Inferior parietal cortex (tissue), 1 donor: ENCODE data around the gene SYCP2L.
"Not testable (repeated sequence)": the region's sequence is repeated elsewhere in the genome, so short reads cannot be mapped to it uniquely, and the experiment has no call there.

Source experiments
- DNase-seq: peaks from one replicate; pipeline ENCODE4 v3.0.0-alpha.2; 2016; ENCODE audit errors: extremely low spot score

The SYCP2L gene

GRCh38 chr6:10956776-10957175 is 69.9 kb downstream of the SYCP2L start:
- no peak for DNase-seq

- DNase-seq: no peak
Measured at GRCh38 chr6:10957414-10957886, 70.6 kb downstream of the SYCP2L start.

GRCh38 chr6:10960171-10960570 is 73.3 kb downstream of the SYCP2L start:
- DNase-seq: no peak

- no peak for DNase-seq
Measured at GRCh38 chr6:10961837-10962236, 75.0 kb downstream of the SYCP2L start.

- DNase-seq: no peak
Measured at GRCh38 chr6:10962673-10963072, 75.8 kb downstream of the SYCP2L start.

GRCh38 chr6:10963113-10963512 is 76.3 kb downstream of the SYCP2L start:
- DNase-seq: no peak

- no peak for DNase-seq
Measured at GRCh38 chr6:10964684-10965083, 77.8 kb downstream of the SYCP2L start.

GRCh38 chr6:10968776-10969175 is 81.9 kb downstream of the SYCP2L start:
- DNase-seq: no peak

GRCh38 chr6:10970731-10971130 is 83.9 kb downstream of the SYCP2L start:
- DNase-seq: no peak

GRCh38 chr6:10972196-10972595 is 85.3 kb downstream of the SYCP2L start:
- DNase-seq: no peak

- DNase-seq: no peak
Measured at GRCh38 chr6:10976571-10976970, 89.7 kb downstream of the SYCP2L start.

GRCh38 chr6:10977231-10977968 is 90.5 kb downstream of the SYCP2L start:
- no peak for DNase-seq

GRCh38 chr6:10979603-10980002 is 92.8 kb downstream of the SYCP2L start:
- DNase-seq: no peak

- no peak for DNase-seq
Measured at GRCh38 chr6:10981409-10981808, 94.6 kb downstream of the SYCP2L start.

- DNase-seq: not testable (repeated sequence)
Measured at GRCh38 chr6:10984959-10985358, 98.1 kb downstream of the SYCP2L start.

- no peak for DNase-seq
Measured at GRCh38 chr6:10989587-10989986, 102.7 kb downstream of the SYCP2L start.

GRCh38 chr6:10991115-10991514 is 104.3 kb downstream of the SYCP2L start:
- DNase-seq: no peak

- DNase-seq: no peak
Measured at GRCh38 chr6:10993896-10994295, 107.0 kb downstream of the SYCP2L start.

- DNase-seq: no peak
Measured at GRCh38 chr6:10995114-10995707, 108.4 kb downstream of the SYCP2L start.

- no peak for DNase-seq
Measured at GRCh38 chr6:10999994-11000393, 113.1 kb downstream of the SYCP2L start.

GRCh38 chr6:11002176-11002575 is 115.3 kb downstream of the SYCP2L start:
- no peak for DNase-seq

- not testable (repeated sequence) for DNase-seq
Measured at GRCh38 chr6:11003297-11003696, 116.4 kb downstream of the SYCP2L start.

- DNase-seq: no peak
Measured at GRCh38 chr6:11006061-11006460, 119.2 kb downstream of the SYCP2L start.
